GM23248 (cell line): Measurements from ENCODE around the gene HDAC4. TPM values are rescaled to one million over a fixed set of nuclear protein-coding genes. Genes with fewer than 3 reads are reported as not detected.

Experiments
- DNase-seq: peaks from one replicate; pipeline ENCODE4 v3.0.0-alpha.2; 2015
- H2AFZ ChIP-seq: fragments of 200-600 bp; sonication (generic); 2 replicates; pipeline ENCODE4 v1.6.1; 2016; ENCODE audit warnings: antibody characterized with exemption
- H3F3A ChIP-seq: fragments of 200-600 bp; sonication (generic); 2 replicates; pipeline ENCODE4 v1.6.1; 2016; ENCODE audit warnings: mild to moderate bottlenecking, antibody characterized with exemption, mixed run types; ENCODE audit not compliant: insufficient read depth
- H3K27ac ChIP-seq: fragments of 200-600 bp; sonication (generic); 2 replicates; pipeline ENCODE4 v1.5.1; 2016; ENCODE audit warnings: mild to moderate bottlenecking
- H3K27me3 ChIP-seq: fragments of 200-600 bp; sonication (generic); replicated peaks from 2 replicates; pipeline ENCODE4 v1.6.1; 2016; ENCODE audit warnings: mild to moderate bottlenecking; ENCODE audit not compliant: insufficient read depth
- H3K36me3 ChIP-seq: fragments of 200-600 bp; sonication (generic); 2 replicates; pipeline ENCODE4 v1.6.1; 2016; ENCODE audit warnings: low read depth, mild to moderate bottlenecking
- H3K4me1 ChIP-seq: fragments of 200-600 bp; sonication (generic); 2 replicates; pipeline ENCODE4 v1.6.1; 2016; ENCODE audit warnings: mild to moderate bottlenecking; ENCODE audit not compliant: insufficient read depth
- H3K4me2 ChIP-seq: fragments of 200-600 bp; sonication (generic); one replicate; pipeline ENCODE4 v1.6.1; 2016; ENCODE audit warnings: mild to moderate bottlenecking; ENCODE audit not compliant: unreplicated experiment
- H3K4me3 ChIP-seq: fragments of 200-600 bp; sonication (generic); 2 replicates; pipeline ENCODE4 v1.5.1; 2016; ENCODE audit warnings: mild to moderate bottlenecking
- H3K79me2 ChIP-seq: fragments of 200-600 bp; sonication (generic); 2 replicates; pipeline ENCODE4 v1.6.1; 2016; ENCODE audit warnings: mild to moderate bottlenecking; ENCODE audit not compliant: insufficient read depth
- H3K9ac ChIP-seq: fragments of 200-600 bp; sonication (generic); 2 replicates; pipeline ENCODE4 v1.6.1; 2016; ENCODE audit warnings: mild to moderate bottlenecking
- H3K9me2 ChIP-seq: fragments of 200-600 bp; sonication (generic); 2 replicates; pipeline ENCODE4 v1.6.1; 2016; ENCODE audit warnings: mixed run types, mild to moderate bottlenecking, moderate library complexity; ENCODE audit not compliant: insufficient read depth
- H3K9me3 ChIP-seq: fragments of 200-600 bp; sonication (generic); one replicate; pipeline ENCODE4 v1.6.1; 2017; ENCODE audit warnings: low read depth
- H4K20me1 ChIP-seq: fragments of 200-600 bp; sonication (generic); 2 replicates; pipeline ENCODE4 v1.6.0; 2016; ENCODE audit not compliant: insufficient read depth
- EZH2 ChIP-seq: fragments of 200-600 bp; sonication (generic); IDR thresholded peaks from 2 replicates; pipeline ENCODE4 v1.6.1; 2018; ENCODE audit warnings: antibody characterized with exemption, mild to moderate bottlenecking; ENCODE audit not compliant: insufficient read depth, poor library complexity, severe bottlenecking
- EZH2phosphoT487 ChIP-seq: fragments of 200-600 bp; sonication (generic); IDR thresholded peaks from 2 replicates; pipeline ENCODE4 v1.6.1; 2018; ENCODE audit warnings: antibody characterized with exemption, moderate library complexity, mild to moderate bottlenecking, low read depth; ENCODE audit not compliant: insufficient read depth
- WGBS, 2 experiments: methylation state at CpG; one replicate each; pipeline ENCODE4 v1.1.6; 2015 to 2017; ENCODE audit warnings: low lambda C conversion rate in 2 of 2, low coverage in 1 of 2; ENCODE audit errors: missing lambda C conversion rate in 2 of 2; 5-methylcytosine and 5-hydroxymethylcytosine counted together
- in situ Hi-C: fragments of 300-500 bp; cut with MboI; formaldehyde crosslinking; loops from 2 replicates; pipeline ENCODE4 v1.15.0; 2020
- polyA plus RNA-seq: library from polyadenylated mRNA; unstranded; fragments of >200 nt; fragmentation: Nextera tagmentation; extraction: Ambion mirVana; gene quantifications from 2 replicates; pipeline ENCODE4 v1.2.1, GENCODE V29; 2016
- total RNA-seq: library from RNA; depleted of rRNA; stranded (reverse); fragments of >200 nt; shearing (Covaris generic); gene quantifications from 2 replicates; pipeline ENCODE4 v1.2.3, GENCODE V29; 2014

HDAC4 gene
- total and polyA plus RNA-seq, 2 experiments from 2014 or later: 2.1 to 6.3 TPM

DNA sequence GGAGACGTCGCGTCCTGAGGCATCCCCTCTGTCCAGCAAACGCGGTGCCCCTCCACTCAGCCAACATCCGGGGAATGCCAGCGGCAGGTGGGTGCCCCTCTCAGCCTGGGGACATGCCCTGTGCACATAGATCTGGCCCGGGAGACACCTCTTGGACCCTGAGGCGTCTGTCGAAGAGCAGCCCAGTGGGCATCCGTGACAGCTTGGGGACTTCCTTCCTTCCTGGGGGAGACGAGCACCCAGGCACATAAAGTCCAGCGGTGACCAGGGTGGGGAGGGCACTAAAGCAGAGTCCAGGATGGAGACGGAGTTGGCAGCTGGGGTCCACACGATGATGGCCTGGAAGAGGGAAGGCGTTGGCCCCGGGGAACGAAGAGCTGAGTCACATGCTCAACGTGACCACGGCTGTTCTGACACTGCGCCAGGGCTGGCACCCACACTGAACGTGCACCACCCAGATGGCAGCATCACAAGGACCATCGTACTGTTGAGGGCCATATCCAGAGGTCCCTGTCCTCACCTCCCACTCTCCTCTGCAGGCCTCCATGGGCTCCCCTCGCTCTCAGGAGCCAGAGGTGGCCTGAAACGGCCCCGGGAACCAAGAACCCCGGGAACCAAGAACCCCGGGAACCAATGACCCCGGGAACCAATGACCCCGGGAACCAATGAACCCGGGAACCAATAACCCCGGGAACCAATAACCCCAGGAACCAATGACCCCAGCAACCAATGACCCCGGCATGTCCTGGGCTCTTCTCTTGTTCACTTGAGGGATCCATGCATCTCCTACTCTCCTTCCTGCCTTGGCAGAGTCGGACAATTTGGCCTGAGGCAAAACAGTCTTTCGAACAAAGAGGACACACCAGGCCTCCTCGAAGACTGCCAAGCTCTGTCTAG, 22.6 kb downstream of the HDAC4 start:
- no peaks in the 10 kb centered on the region for H3K9me2 ChIP-seq
- 74 to 75% methylated on average over 35 to 36 of the region's 36 CpGs for WGBS, 2 experiments
- H3K4me1 ChIP-seq: no peaks in the 10 kb centered on the region
- no peaks in the 10 kb centered on the region for H3K27me3 ChIP-seq
- no peaks in the 10 kb centered on the region for H3K36me3 ChIP-seq
- peak; percentile 15 for DNase-seq
- H3K9ac ChIP-seq: no peak overlapping the region
- H2AFZ ChIP-seq: no peak overlapping the region
- in situ Hi-C loops: no loop called here
- no peaks in the 10 kb centered on the region for H3K9me3 ChIP-seq
- H3F3A ChIP-seq: no peaks in the 10 kb centered on the region
- H4K20me1 ChIP-seq: no peaks in the 10 kb centered on the region
- TF ChIP-seq EZH2 (no peak), EZH2phosphoT487 (no peak)
- H3K4me2 ChIP-seq: no peak overlapping the region
- H3K27ac ChIP-seq: no peak overlapping the region
- H3K79me2 ChIP-seq: no peaks in the 10 kb centered on the region
- H3K4me3 ChIP-seq: no peak overlapping the region

- in situ Hi-C loops: no loop called here
- no peaks in the 10 kb centered on the region for H3K27me3 ChIP-seq
- H4K20me1 ChIP-seq: no peaks in the 10 kb centered on the region
- H3F3A ChIP-seq: no peaks in the 10 kb centered on the region
- DNase-seq: no peak
- H3K9me2 ChIP-seq: no peaks in the 10 kb centered on the region
- H3K36me3 ChIP-seq: no peaks in the 10 kb centered on the region
- H3K9ac ChIP-seq: no peak overlapping the region
- H2AFZ ChIP-seq: no peak overlapping the region
- no peak overlapping the region for H3K4me3 ChIP-seq
- WGBS, 2 experiments: 96 to 99% methylated on average over 9 to 10 of the region's 10 CpGs
- H3K4me2 ChIP-seq: no peak overlapping the region
- no peaks in the 10 kb centered on the region for H3K79me2 ChIP-seq
- H3K27ac ChIP-seq: no peak overlapping the region
- no peak for TF ChIP-seq EZH2phosphoT487
- TF ChIP-seq EZH2: no peak
- no peaks in the 10 kb centered on the region for H3K4me1 ChIP-seq
- no peaks in the 10 kb centered on the region for H3K9me3 ChIP-seq
Measured at GRCh38 chr2:239377591-239377990, 23.2 kb downstream of the HDAC4 start.

- Histone ChIP-seq H3K79me2 (no peaks in the 10 kb centered on the region), H3K36me3 (no peaks in the 10 kb centered on the region), H3K4me1 (no peaks in the 10 kb centered on the region), H3K4me3 (no peak overlapping the region), H3K27me3 (no peaks in the 10 kb centered on the region), H3K27ac (no peak overlapping the region), H3K4me2 (no peak overlapping the region), H3F3A (no peaks in the 10 kb centered on the region), H3K9me2 (no peaks in the 10 kb centered on the region), H4K20me1 (no peaks in the 10 kb centered on the region), H3K9ac (no peak overlapping the region), H3K9me3 (no peaks in the 10 kb centered on the region), H2AFZ (no peak overlapping the region)
- in situ Hi-C loops: no loop called here
- DNase-seq: no peak
- TF ChIP-seq EZH2phosphoT487 (no peak), EZH2 (no peak)
- 93 to 94% methylated on average over 21 of the region's 21 CpGs for WGBS, 2 experiments
Measured at GRCh38 chr2:239376942-239377531, 23.8 kb downstream of the HDAC4 start.

GRCh38 chr2:239376351-239376750, 24.5 kb downstream of the HDAC4 start:
- no peaks in the 10 kb centered on the region for H3K9me2 ChIP-seq
- DNase-seq: no peak
- H3K4me1 ChIP-seq: no peaks in the 10 kb centered on the region
- H2AFZ ChIP-seq: no peak overlapping the region
- no peaks in the 10 kb centered on the region for H3K27me3 ChIP-seq
- no peaks in the 10 kb centered on the region for H3F3A ChIP-seq
- no peak for TF ChIP-seq EZH2
- no peak for TF ChIP-seq EZH2phosphoT487
- H3K4me2 ChIP-seq: no peak overlapping the region
- H3K27ac ChIP-seq: no peak overlapping the region
- WGBS, 2 experiments: 76 to 77% methylated on average over 13 of the region's 13 CpGs
- no peak overlapping the region for H3K4me3 ChIP-seq
- H3K9me3 ChIP-seq: no peaks in the 10 kb centered on the region
- in situ Hi-C loops: no loop called here
- H3K79me2 ChIP-seq: no peaks in the 10 kb centered on the region
- no peak overlapping the region for H3K9ac ChIP-seq
- no peaks in the 10 kb centered on the region for H4K20me1 ChIP-seq
- H3K36me3 ChIP-seq: no peaks in the 10 kb centered on the region
